GM12891 (cell line): ENCODE results near the gene MAPK8IP3.

Experiments used
- DNase-seq: peaks from one replicate; pipeline ENCODE4 v3.0.0; 2011; ENCODE audit warnings: low spot score; ENCODE audit not compliant: insufficient read length
- FAIRE-seq: peaks from 2 replicates; lab custom pipeline; 2011; peaks lifted over from hg19 to GRCh38; lab: Jason Lieb, UNC
- PAX5 ChIP-seq: IDR thresholded peaks from 2 replicates; pipeline ENCODE4 v1.6.1; 2011; ENCODE audit warnings: low read length, moderate library complexity, mild to moderate bottlenecking; ENCODE audit not compliant: insufficient read depth, severe bottlenecking
- POLR2A ChIP-seq: IDR thresholded peaks from 2 replicates; pipeline ENCODE4 v1.6.1; 2011; ENCODE audit warnings: low read depth, low read length, control low read depth
- POLR2AphosphoS5 ChIP-seq: IDR thresholded peaks from 2 replicates; pipeline ENCODE4 v1.6.1; 2011; ENCODE audit warnings: low read depth, low read length, control low read depth
- POU2F2 ChIP-seq: IDR thresholded peaks from 2 replicates; pipeline ENCODE4 v1.6.1; 2011; ENCODE audit warnings: low read depth, mild to moderate bottlenecking, control low read depth, low read length, moderate library complexity
- SPI1 ChIP-seq: IDR thresholded peaks from 2 replicates; pipeline ENCODE4 v1.6.1; 2011; ENCODE audit warnings: low read depth, low read length, control low read depth
- TAF1 ChIP-seq: IDR thresholded peaks from 2 replicates; pipeline ENCODE4 v1.6.1; 2011; ENCODE audit warnings: low read depth, low read length, control low read depth

The MAPK8IP3 gene

DNA sequence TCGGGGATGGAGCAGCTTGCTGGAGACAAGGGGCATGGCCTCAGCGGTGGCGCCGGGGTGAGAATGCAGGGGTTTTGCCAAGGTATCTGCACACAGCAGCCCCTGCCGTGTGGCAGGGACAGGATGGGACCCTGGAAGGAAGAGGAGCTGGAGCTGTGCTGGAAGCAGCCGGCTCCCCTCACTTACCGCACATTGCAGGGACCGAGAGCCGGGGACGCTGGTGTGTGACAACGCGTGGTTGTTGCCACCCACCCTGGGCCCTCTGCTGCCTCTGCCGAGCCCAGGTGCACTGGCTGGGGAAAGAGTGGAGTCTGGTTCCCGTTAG lies 79.8 kb downstream of the MAPK8IP3 start:
- no peak for DNase-seq
- TF ChIP-seq PAX5 (no peak), POLR2A (no peak), SPI1 (no peak), POLR2AphosphoS5 (no peak), TAF1 (no peak), POU2F2 (no peak)
- no peak for FAIRE-seq

DNA sequence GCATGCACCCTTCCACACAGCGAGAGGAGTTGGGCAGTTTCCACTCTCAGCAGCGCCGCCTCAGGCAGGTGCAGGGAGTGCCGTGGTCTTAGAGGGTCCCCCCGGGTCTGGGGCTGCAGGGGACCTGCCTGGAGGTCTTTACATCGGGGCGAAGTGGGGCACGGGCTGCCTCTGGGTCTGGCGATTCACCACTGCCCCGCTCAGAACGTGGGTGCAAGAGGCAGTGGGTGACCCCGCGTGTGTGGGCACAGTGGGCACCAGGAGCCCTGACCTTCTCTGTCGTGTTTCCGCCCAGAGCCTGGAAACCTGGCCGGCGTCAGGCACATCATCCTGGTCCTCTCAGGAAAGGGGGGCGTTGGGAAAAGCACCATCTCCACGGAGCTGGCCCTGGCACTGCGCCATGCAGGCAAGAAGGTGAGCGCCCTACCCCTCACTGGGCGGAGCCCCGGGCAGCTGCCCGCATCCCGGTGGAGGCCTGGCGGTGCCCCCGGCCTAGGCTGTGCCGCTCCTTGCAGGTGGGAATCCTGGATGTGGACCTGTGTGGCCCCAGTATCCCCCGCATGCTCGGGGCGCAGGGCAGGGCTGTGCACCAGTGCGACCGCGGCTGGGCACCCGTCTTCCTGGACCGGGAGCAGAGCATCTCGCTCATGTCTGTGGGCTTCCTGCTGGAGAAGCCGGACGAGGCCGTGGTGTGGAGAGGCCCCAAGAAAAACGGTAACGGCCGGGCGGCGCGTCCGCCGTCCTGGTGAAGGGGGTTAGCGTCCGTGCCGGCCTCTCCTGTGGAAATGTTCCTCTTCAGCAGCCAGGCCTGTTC lies 80.5 kb downstream of the MAPK8IP3 start:
- FAIRE-seq (no peak), DNase-seq (no peak)
- no peak for TF ChIP-seq POLR2AphosphoS5
- TF ChIP-seq SPI1, result no peak
- no peak for TF ChIP-seq POU2F2
- no peak for TF ChIP-seq TAF1
- TF ChIP-seq POLR2A, result no peak
- TF ChIP-seq PAX5, result no peak

DNA sequence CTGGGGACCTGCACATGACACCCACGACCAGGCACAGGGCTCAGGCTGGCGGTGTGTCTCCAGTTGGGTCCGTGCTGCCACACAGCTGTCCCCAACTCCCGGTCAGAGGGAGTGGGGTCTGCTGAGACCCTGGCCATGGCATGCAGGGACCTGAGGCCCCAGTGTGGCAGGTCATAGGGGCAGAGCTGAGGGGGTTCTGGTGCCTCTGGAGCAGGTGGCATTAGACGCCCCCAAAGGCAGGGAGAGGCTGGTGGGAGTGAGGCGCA lies 81.0 kb downstream of the MAPK8IP3 start:
- DNase-seq, result no peak
- FAIRE-seq, result no peak
- TF ChIP-seq POLR2AphosphoS5 (no peak), TAF1 (no peak), POLR2A (no peak)

- no peak for FAIRE-seq
- no peak for DNase-seq
- TF ChIP-seq POLR2A (no peak), POLR2AphosphoS5 (no peak), SPI1 (no peak), PAX5 (no peak), TAF1 (no peak), POU2F2 (no peak)
These were observed 81.5 kb downstream of the MAPK8IP3 start for GRCh38 chr16:1787322-1788094.

DNA sequence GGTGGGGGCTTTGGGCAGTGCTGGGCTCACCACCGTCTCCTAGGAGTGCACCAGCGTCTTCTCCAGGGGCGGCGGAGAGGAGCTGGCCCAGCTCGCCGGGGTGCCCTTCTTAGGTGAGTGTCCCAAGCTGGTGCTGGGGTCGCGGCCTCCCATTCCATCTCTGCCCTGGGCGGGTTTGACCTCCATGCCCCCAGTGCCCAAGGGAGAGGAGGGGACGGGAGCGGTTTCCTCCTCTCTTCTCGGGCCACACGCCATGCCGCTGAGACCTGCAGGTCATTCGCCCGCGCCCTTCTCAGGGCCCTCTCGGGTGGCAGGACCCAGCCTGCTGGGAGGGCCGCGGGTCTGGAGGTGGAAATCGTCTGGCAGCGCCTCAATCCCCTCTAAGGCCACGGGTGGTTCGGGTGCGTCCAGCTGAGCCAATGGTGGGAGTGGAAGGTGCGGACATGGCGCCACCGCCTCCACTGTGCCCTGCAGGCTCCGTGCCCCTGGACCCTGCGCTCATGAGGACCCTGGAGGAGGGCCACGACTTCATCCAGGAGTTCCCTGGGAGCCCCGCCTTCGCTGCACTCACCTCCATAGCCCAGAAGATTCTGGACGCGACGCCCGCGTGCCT lies 82.2 kb downstream of the MAPK8IP3 start:
- FAIRE-seq, result no peak
- TF ChIP-seq PAX5, result no peak
- no peak for TF ChIP-seq POLR2A
- no peak for TF ChIP-seq TAF1
- no peak for TF ChIP-seq POLR2AphosphoS5
- TF ChIP-seq SPI1, result no peak
- no peak for TF ChIP-seq POU2F2
- DNase-seq, result no peak

- TF ChIP-seq POLR2AphosphoS5 (no peak), TAF1 (no peak), PAX5 (no peak), POLR2A (no peak)
- FAIRE-seq (no peak), DNase-seq (no peak)
These were observed 82.7 kb downstream of the MAPK8IP3 start for GRCh38 chr16:1788708-1789100.

- FAIRE-seq (no peak), DNase-seq (no peak)
- TF ChIP-seq SPI1 (no peak), POLR2A (no peak), POLR2AphosphoS5 (no peak), PAX5 (no peak), POU2F2 (no peak), TAF1 (no peak)
These were observed 83.6 kb downstream of the MAPK8IP3 start for GRCh38 chr16:1789643-1790045.

- FAIRE-seq, result no peak
- DNase-seq, result no peak
- TF ChIP-seq POLR2A, result no peak
These were observed 84.2 kb downstream of the MAPK8IP3 start for GRCh38 chr16:1790261-1790610.

- FAIRE-seq (no peak), DNase-seq (no peak)
- no peak for TF ChIP-seq POLR2AphosphoS5
- TF ChIP-seq PAX5, result no peak
- TF ChIP-seq POU2F2, result no peak
- no peak for TF ChIP-seq TAF1
- no peak for TF ChIP-seq POLR2A
- TF ChIP-seq SPI1, result no peak
These were observed 84.7 kb downstream of the MAPK8IP3 start for GRCh38 chr16:1790611-1791255.
